NOMO-1 treated with dmso at 0.1 percent for 144 hours (cell line): ENCODE results near the gene IGSF8.
"Not testable (repeated sequence)": the region's sequence is repeated elsewhere in the genome, so short reads cannot be mapped to it uniquely, and the experiment has no call there.

ENCODE experiments used
- DNase-seq: peaks from one replicate; lab custom pipeline; 2025; ENCODE audit not compliant: unreplicated experiment; lab: John Stamatoyannopoulos, UW

The IGSF8 gene

DNA sequence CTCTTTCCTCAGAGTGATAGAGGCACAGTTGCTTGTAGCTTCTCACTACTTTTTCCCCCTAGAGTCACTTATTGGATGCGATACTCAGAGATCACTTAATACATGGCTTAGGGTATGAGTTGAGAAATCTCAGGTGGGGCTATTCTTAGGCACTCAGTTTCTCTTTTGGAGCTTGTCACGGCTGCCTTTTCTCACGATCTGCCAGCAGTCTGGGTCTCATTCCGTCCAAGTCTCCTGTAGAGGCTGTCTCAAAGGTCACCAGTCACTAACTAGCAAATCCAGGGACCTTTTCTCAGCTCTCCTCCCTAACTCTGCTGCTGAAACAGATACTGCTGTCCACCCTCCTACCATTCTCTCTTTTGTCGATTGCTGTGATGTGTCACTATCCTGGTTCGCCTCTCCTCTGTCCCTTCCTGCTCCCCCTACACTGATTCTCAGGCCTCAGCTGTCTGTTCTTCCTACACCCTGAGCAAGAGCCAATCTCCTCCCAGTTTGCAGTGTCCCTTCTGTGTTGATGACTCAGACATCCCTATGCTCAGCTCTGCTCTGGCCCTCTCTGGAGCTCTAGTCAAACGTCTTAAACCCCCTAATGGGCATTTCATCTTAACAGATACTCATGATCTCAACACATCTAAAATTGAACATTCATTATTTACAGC, 29.6 kb upstream of the IGSF8 start:
- DNase-seq: no peak

DNA sequence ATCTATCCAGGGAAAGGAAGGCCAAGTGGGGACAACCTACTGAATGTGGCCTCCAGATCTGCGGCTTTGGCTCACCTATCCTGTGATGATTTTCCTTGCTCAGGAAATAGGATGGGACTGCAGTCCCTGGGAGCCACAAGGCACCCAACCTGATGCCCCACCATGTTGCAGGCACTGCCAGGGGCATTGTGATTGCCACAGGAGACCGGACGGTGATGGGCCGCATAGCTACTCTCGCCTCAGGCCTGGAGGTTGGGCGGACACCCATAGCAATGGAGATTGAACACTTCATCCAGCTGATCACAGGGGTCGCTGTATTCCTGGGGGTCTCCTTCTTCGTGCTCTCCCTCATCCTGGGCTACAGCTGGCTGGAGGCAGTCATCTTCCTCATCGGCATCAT, 29.0 kb upstream of the IGSF8 start:
- DNase-seq: no peak

DNA sequence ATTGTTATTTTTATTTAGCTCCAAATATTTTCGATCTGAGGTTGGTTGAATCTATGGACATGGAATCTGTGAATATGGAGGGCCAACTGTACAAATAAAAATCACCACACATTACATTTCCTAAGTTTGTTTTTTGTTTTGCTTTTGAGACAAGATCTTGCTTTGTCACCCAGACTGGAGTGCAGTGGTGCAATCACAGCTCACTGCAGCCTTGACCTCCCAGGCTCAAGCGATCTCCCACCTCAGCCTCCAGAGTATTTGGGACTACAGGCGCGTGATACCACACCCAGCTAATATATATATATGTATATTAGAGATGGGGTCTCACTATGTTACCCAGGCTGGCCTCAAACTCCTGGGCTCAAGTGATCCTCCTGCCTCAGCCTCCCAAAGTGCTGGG, 27.9 kb upstream of the IGSF8 start:
- not testable (repeated sequence) for DNase-seq

DNA sequence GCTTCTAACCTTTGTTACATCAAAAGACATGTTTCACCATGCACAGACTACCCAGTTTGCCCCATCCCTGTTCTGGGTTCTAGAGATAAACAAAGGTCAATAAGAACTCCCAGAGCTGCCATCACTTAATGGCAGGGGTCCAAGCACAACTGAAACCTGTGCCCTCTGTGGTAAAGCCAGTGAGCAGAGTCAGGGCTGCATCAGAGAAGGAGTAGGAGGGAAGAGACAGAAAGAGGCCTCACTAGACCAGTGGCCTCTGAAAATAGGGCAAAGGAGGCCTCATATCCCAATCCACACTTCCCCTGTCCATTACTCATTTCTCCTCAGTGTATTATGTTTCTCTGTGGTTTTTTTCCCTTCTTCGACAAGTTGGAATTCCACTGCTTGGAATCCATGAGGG, 27.3 kb upstream of the IGSF8 start:
- no peak for DNase-seq

DNA sequence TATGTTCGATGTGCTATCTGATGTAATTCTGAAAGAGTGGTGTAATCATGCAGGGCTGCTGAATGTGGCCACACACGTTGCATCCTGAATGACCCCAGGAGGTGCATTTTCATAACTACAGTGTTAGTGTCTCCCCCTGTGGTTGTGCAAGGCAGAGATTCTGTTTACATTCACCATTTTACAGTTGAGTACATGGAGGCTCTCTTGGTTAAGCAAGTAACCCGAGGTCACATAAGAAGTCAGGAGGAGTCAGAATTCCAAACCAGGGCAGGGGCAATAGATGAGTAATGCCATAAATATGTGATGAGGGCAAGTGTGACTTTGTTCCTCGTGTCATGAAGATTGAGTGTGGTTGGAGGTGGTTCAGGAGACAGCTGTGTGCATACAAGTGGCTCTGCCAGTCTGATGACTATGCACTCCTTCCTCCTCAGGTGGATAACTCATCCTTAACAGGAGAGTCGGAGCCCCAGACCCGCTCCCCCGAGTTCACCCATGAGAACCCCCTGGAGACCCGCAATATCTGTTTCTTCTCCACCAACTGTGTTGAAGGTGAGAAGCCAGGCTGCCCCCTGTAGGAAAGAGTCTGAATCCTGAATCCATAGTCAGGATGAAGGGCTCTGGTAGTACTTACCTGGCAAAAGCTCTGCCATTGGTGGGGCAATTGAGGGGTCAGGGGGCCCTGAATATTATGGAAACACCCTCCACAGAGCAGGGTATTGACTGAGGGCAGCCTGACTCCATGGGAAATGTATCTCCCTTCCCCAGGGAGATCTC, 26.5 kb upstream of the IGSF8 start:
- DNase-seq: no peak

DNA sequence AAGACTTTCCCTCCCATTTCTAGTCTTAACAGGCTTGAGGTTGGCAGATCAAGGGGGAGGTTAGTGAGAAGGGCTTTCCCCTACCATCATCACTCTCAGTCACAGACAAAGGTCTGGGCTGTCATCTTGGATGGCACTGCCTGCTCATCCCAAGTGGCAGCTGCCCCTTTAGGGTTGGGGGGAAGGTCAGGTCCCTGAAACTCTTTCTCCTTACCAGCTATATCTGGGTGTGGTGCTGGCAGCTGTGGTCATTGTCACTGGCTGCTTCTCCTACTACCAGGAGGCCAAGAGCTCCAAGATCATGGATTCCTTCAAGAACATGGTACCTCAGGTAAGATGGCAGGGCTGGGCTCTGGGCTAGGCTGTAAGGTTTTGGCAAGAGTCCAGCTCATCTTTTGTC, 25.3 kb upstream of the IGSF8 start:
- DNase-seq: no peak

DNA sequence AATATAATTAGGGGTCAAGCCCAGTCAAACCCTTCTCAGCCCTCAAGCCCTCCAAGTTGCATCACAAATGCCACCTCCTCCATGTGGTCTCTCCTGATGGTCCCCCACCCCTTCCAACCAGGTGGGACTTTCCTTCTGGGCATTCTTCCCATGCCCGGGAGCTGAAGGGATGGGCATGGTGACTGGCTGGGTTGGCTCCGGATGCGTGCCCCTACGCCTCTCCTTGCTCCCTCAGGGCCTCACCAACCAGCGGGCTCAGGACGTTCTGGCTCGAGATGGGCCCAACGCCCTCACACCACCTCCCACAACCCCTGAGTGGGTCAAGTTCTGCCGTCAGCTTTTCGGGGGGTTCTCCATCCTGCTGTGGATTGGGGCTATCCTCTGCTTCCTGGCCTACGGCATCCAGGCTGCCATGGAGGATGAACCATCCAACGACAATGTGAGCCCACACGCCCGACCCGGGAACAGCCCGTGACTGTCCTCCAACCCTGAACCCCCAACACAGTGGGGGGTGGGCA, 24.6 kb upstream of the IGSF8 start:
- no peak for DNase-seq

DNA sequence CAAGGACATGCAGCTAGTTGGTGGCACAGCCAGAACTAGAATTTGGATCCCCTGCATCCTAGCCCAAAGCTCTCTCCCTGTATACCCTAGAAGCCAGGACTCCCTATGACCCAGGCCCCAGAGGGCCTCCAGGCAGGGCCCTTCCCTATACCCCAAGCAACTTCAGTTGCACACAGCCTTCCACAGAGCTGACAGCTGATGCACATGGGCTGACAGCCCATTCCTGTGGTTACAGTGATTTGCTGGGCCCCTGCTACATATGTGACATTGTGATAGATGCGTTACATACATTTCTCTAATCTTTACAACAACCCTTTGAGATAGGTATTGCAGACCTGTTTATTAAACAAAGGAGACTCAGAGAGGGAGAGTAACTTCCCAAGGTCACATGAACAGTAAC, 23.0 kb upstream of the IGSF8 start:
- DNase-seq: no peak

DNA sequence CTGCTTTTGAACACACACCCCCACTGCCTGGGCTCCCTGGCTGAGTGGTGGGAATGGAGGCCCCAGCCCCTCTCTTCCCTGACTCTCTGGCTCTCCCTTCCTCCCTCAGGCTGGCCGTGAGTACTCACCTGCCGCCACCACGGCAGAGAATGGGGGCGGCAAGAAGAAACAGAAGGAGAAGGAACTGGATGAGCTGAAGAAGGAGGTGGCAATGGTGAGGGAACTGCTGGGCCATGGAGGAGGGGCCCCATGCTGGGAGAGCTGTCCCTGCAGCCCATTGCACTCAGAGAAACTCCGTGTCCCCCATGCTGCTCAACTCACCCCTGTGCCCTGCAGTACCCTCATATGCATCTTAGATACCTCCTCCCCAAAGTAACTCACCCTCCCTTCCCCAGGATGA, 22.4 kb upstream of the IGSF8 start:
- DNase-seq: no peak

DNA sequence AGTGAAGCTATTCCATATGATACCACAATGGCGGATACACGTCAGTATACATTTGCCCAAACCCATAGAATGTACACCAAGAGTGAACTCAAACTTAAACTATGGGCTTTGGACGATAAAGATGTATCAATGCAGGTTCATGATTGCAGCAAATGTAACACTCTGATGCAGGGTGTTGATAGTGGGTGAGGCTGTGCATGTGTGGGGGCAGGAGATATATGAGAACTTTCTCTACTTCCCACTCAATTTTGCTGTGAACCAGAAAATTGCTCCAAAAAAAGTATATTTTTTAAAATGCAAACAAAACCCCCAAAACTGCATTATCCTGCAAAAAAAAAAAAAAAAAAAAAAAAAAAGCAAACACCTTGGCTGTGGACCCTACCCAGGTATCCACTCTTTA, 20.5 kb upstream of the IGSF8 start:
- no peak for DNase-seq

DNA sequence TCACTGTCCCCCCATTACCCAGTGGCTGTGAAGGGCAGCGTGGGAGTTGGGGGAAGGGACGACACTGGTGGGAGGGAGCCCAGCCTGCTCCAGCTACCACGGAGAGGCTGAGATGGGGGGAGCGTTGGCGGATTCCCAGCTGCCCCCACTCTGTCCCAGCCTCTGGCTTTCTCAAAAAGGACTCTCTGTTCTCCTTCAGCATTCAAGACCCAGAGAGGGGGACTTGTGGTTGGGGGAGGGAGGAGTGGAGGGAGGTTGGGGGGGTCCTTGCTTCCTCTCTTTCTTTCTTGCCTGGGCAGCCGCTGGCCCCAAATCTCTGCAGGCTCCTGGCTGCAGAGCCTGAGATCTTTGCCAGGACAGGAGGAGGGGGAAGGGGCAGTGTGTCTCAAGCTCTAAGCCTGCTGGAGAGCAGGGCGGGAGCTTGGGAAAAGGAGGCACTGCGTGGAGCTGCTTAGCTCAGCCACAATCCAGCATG, 19.3 kb upstream of the IGSF8 start:
- no peak for DNase-seq

DNA sequence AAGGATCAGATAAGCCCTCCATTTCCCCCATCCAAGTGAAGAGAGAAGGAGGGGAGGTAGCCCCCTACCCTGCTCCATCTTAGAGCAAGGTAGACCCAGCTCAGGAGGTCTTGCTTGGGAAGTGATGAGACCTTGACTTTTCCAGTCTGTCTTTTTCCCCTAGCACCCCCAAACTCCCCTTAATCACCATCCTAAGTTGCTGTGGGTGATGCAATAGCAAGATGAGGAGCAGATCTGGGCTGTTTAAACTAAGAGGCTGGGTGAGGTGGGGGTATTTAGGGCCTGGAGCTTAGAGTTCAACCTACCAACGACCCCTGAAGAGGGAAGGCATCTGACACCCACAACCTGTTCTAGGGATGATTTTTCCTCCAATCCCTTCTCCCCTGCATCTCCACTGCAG, 18.9 kb upstream of the IGSF8 start:
- DNase-seq: no peak

DNA sequence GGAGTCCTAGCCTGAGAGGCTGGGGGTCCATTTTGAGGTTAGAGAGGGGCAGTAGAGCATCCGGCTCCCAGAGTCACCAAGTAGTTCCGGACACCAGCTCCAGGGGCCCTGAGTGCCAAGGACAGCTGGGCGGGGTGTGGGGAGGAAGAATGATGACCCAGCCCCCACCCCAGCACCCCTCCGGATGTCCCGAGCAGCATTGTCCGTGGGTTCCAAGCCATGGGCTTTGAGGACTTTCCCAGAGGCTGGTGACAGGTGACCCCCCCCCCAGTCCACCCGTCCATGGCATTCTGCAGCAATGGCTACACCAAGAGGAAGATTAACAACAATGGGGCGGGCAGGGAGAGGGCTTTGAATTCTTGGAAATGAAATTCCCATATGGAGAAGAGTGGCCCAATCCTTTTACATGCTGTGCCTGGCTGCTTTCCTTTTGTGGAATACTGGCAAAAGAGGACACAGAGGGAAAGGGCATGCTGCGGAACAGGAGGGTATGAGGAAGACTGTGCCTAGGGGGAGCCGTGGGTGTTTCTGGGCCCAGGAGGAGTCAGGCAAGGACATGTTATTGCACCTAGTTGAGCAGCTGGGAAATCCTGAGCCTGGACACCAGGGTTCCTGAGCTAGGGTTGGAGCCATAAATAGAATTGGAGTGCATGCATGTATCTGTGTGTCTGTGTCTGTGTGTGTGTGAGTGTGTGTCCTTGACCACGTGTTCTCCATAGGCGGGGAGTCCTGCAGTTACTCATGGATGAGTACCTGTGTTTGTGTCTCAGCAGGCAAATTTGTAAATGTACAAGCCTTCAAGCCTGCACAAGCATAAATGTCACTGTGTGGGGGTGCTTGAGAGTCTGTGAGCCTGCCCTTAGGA, 18.1 kb upstream of the IGSF8 start:
- DNase-seq: no peak

DNA sequence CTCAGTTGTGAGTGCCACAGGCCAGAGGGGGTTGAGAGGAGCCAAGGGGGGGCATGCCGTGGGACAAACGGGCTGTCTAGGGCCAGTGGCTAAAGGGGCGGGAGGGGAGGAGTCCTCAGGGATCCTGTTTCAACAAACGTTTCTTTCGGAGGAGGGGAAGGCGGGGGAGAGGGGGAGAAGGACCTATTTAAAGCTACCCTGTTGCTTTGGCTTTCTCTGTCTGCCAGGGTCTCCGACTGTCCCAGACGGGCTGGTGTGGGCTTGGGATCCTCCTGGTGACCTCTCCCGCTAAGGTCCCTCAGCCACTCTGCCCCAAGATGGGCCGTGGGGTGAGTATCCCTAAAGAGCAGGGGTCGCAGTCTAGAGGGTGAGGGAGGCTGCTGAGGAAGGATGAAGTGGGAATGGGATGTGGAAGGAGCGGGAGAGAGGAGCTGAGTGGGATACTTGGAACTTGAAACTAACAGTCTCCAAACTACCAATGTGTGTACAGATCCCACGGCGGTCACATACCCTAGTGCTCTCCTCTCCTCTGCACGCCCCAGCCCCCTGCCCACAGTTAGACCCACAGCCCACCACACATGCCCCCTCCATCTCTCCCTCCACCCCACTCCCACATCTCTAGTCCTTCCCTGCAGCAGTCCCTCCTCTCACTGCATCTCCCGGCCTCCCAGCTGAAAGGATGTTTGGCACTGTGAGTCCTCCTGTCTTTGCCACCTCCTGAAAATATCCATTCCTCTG, 17.3 kb upstream of the IGSF8 start, which contains the start of gene ATP1A2:
Gene ATP1A2, plus strand, starts transcription at position 215 of the 738 bp plus-strand sequence. Its CDS starts 103 bp downstream, at position 318.
- no peak for DNase-seq

DNA sequence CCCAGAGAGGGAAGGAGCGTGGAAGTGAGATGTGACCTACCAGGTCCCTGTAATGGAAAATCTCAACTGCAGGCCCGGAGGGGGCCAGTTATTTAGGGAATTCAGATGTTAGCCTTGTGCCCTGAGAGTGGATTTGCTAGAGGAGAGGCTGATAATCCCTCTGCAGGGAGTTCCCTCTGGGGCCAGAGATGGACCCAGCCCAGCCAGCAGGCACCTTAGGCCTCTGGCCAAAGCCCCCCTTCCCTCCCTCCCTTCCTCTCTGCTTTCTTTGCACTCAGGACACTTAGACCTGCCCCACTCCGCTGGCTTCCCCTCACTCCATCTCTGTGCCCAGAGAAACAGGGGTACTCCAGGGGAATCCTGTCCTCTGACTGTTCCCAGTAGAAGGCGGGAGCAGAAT, 15.7 kb upstream of the IGSF8 start:
- DNase-seq: no peak

DNA sequence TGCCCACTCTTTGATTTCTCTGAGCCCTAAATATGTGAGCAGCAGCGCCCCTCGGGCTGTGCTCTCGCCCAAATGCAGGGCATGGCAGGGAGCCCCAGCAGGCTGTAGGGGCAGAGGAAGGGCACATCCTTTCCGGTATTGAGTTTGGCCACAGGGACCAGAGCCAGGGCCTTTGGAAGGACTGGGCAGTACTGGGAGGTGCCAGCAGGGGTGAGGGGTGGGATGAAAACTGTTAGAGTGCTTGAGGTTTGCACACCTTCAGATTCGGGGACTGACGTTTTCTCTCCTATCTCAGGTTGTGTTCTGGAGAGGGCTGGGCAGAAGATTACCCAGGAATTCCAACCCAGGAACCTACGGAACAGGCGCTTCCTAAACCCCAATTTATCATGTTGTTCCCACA, 15.0 kb upstream of the IGSF8 start:
- DNase-seq: no peak

DNA sequence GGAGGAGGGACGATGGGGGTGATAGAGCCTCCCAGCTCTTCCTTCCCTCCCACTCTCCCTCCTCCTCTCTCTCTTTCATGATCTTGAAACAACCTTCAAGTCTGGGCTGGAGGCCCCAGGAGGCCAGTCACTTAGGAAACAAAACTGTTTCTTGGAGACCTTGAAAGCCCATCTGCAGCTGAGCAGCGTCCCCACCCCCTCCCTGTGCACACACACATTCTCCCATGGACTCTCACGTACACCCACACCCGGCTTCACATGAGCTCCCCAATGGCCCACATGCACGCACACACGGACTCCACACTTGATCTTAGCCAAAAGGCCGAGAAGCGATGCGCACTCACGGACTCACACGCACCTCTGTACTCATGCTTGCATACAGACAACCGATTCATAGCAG, 13.9 kb upstream of the IGSF8 start:
- no peak for DNase-seq

DNA sequence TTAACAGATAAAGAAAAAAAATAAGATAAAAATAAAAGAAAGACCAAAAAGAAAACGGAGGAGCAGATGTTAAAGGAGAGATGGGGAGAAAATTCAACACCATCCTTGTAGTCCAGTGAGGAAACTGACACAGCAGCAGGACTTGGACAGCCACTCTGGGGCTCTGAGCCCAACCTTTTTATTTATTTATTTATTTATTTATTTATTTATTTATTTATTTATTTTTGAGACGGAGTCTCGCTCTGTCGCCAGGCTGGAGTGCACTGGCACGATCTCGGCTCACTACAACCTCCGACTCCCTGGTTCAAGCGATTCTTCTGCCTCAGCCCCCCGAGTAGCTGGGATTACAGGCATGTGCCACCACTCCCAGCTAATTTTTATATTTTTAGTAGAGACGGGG, 13.0 kb upstream of the IGSF8 start:
- DNase-seq: not testable (repeated sequence)

DNA sequence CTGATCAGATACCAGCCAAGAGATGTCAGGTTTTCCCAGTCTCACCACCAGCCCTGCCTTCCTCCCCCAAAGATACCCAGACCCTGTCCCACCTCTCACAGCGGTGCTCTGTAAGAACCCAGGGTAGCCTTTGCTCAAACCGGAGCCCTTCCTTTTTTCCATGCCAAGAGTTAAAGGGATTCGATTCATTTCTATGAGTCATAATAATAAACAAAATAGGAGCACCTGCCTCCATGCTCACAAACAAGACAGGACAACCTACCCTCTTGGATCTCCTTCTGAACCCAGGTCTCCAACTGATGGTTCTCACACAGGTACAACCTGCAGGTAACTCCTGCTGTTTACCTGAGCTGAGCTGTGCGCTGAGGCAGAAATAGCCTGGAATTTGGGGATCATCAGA, 11.3 kb upstream of the IGSF8 start:
- DNase-seq: no peak

DNA sequence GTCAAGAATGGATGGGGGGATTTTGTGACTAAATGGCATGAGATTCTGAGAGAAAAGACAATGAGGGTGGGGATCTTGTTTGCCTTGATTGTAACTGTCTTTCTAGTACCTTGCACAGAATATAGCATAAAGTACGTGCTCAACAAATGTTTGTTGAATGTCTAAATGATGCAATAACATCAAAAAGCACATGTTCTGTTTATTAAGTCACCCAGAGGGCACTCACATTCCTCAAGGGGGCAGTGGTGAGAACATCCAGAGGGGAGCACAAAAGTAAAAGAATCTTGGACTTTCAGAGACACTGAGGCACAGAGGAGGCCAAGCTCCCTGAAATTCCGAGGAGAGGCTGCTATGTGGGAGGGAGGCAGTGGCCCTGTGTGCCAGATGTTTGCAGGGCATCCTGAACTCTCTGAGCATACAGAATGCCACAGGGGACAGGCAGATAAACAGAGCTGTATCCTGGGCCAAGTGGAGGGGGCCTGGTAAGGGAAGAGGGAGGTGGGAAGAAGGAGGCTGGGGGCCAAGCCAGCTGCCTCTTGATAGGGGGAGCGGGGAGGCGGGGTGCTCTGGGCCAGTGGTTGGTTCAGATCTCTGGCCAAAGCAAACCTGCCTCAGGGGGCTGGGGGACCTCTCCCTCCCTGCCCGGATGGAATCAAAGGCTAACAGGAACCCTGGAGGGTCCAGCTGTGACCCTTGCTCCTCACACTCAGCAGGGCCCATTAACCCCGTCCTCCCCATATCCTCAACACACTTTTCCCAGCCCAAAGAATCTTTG, 10.7 kb upstream of the IGSF8 start:
- peak; percentile 7 for DNase-seq
